Skeletal muscle satellite cell (primary cell): ENCODE measurements around the gene PTTG1.

Experiments used
- H3K27me3 ChIP-seq: 2 replicates; pipeline ENCODE4 v1.7.0; 2013; ENCODE audit warnings: low read length; ENCODE audit not compliant: control insufficient read depth, insufficient read depth
- H3K36me3 ChIP-seq: 2 replicates; pipeline ENCODE4 v1.7.0; 2013; ENCODE audit warnings: mild to moderate bottlenecking, control low read depth, low read length; ENCODE audit not compliant: insufficient read depth
- H3K4me1 ChIP-seq: 2 replicates; pipeline ENCODE4 v1.7.0; 2013; ENCODE audit warnings: low read length; ENCODE audit not compliant: control insufficient read depth, insufficient read depth
- H3K4me2 ChIP-seq: 2 replicates; pipeline ENCODE4 v1.7.0; 2013; ENCODE audit warnings: mild to moderate bottlenecking, low read length
- H3K4me3 ChIP-seq: 2 replicates; pipeline ENCODE4 v1.7.0; 2013; ENCODE audit warnings: low read length
- H3K9ac ChIP-seq: 2 replicates; pipeline ENCODE4 v1.7.0; 2013; ENCODE audit warnings: mild to moderate bottlenecking, low read depth, low read length, moderate library complexity
- H3K9me3 ChIP-seq: replicated peaks from 2 replicates; pipeline ENCODE4 v1.7.0; 2013; ENCODE audit warnings: mild to moderate bottlenecking, control low read depth, low read length

The PTTG1 gene

DNA sequence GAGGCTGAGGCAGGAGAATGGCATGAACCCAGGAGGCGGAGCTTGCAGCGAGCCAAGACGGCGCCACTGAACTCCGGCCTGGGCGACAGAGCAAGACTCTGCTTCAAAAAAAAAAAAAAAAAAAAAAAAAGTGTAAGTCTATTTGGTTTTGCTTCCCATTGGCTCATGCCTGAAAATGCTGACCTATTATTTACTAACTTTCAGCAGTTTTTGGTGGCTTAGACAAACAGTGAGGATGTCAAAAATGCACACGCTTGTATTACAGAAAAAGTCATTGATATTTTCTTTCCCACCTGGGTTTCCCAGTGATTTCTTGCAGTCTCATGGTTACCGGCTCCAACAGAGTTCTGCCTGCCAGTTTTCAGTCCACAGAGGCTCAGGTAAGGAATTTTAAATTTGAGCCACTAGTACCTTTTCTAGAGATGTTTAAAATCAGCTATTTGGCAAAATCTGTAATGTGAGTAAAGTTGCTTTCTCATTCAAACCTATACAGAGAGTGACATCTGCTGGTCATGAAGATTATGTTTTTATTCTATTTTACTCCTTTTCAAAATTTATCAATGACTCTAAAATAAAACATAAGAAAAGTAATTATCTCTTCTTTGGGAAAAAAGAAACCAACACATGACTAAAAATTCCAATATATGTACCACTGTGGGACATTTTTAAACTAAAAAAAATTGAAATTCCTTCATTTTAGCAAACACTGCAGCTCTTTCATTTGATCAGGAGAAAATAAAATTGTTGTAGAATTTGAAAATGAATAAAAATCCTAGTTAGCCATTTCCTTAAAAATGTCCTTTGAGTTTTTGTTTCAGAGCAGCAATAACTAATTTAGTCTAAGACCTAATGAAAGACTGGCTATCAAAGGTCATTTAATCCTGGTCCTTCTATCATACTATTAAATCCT, 30.6 kb upstream of the PTTG1 start:
- Histone ChIP-seq H3K4me2 (no peak overlapping the region), H3K4me1 (no peaks in the 10 kb centered on the region), H3K36me3 (peaks cover 5% of the 10 kb centered on the region), H3K9ac (no peak overlapping the region), H3K27me3 (no peaks in the 10 kb centered on the region), H3K4me3 (no peak overlapping the region), H3K9me3 (peaks cover 5% of the 10 kb centered on the region)

DNA sequence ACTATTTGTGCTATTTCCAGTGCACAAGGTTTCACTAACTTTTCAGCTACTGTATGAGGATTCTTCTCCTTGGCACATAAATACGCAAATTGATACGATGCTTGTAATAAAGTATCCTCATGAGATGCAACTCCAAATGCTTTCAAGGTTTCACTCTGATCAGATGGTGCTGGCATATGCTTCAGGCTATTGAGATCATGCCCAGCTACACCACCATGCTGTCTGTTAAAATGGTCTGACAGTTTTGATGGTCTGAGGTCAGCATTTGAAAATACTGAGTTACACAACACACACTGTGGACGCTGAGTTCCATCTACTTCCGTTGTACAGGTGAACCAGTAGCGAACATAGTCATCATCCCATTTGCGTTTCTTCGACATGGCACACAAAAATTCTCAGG, 26.5 kb upstream of the PTTG1 start:
- Histone ChIP-seq H3K27me3 (no peaks in the 10 kb centered on the region), H3K4me3 (no peak overlapping the region), H3K4me1 (peaks cover 4% of the 10 kb centered on the region), H3K36me3 (peaks cover 5% of the 10 kb centered on the region), H3K9me3 (no peaks in the 10 kb centered on the region), H3K4me2 (no peak overlapping the region), H3K9ac (no peak overlapping the region)

DNA sequence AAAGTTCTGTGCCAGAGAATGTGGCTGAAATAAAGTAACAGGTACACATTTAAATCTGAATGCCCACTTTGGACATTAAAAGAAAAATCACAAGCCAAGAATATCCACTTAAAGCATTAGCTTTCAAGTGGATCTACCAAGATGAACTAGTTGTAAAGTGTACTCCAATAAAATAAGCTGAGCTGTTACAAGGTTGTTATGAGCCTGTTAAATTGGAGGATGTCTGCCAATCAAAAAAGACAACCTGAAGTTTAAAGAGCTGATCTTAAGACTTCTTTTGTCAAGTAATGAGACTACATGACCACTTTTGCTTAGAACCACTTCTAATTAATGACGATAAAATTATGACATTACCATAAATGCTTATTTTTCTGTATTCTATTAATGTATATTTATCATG, 24.2 kb upstream of the PTTG1 start:
- Histone ChIP-seq H3K4me3 (no peak overlapping the region), H3K9me3 (no peaks in the 10 kb centered on the region), H3K27me3 (no peaks in the 10 kb centered on the region), H3K36me3 (peaks cover 9% of the 10 kb centered on the region), H3K4me2 (no peak overlapping the region), H3K9ac (no peak overlapping the region), H3K4me1 (peaks cover 8% of the 10 kb centered on the region)

DNA sequence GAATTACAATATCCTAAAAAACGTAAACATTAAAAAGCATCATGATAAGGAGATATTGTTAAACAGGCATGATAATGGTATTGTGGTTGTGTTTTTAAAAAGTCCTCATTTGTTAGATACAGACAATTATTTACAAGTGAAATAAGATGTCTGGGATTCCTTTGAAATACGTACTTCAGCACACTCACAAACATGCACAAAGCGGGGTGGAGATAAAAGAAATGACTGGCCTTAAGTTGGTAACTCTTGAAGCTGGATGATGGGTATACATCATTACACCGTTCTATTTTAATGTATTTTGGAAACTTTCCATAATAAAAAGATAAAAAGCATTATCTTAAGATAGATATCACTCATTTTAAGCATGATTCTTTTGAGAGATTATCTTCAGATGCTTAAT, 22.8 kb upstream of the PTTG1 start:
- Histone ChIP-seq H3K4me2 (peak overlapping the region; percentile 94), H3K9ac (peak overlapping the region; percentile 98), H3K4me1 (peaks cover 8% of the 10 kb centered on the region), H3K36me3 (peaks cover 19% of the 10 kb centered on the region), H3K9me3 (no peaks in the 10 kb centered on the region), H3K4me3 (peak overlapping the region; percentile 85), H3K27me3 (no peaks in the 10 kb centered on the region)

DNA sequence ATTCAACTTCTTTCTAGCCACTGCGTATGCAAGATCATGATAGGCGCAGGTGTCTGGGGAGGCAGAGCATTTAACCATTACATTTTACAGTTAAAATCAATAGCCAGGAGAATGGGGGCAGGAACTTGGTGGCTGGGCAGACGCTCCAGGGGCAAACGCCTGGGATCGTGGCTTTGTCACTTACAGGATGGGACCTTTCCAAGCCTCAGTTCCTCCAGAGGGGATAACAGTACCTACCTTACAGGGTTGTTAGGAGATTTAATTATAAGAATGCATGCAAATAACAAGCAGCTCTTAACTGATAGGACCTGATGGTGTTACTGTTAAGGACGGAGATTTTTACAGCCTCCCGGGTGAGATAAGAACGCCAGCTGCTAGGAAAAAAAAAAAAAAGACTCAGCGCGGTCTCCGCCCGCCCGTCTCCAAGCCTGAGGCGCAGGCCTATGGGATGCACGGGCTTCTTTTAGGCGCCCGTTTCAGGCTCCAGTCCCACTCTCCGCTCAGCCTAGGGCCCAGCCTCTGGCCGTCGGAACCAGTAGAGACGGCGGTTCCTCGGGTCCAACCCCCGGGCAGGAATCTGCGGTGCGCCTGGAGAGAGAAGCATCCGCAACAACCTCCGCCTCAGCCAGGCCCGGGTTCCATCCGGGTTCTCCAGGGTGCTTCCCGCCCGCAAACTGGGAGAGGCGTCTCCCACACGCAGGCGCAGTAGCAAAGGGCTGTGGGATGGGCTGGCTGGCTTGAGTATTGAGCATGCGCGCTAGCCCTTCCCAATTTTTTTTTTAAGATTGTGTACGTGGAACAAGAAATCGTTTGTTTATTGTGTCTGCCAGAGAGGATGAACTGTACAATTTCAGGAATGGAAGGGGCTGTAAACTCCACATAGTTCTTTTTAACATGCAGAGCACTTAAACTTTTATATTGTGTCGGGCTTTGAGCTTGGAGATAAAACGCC, 22.0 kb upstream of the PTTG1 start, which contains the start of gene FAM200C:
Gene FAM200C, minus strand, starts transcription at position 653 of the 952 bp plus-strand sequence. CDS start 4,564 bp downstream, outside the sequence.
- Histone ChIP-seq H3K4me2 (peak within 1 kb of the TSS; percentile 94), H3K4me3 (peak within 1 kb of the TSS; percentile 85), H3K36me3 (peaks cover 26% of the 10 kb centered on the region), H3K27me3 (no peaks in the 10 kb centered on the region), H3K4me1 (peaks cover 8% of the 10 kb centered on the region), H3K9me3 (no peaks in the 10 kb centered on the region), H3K9ac (peak within 1 kb of the TSS; percentile 98)

DNA sequence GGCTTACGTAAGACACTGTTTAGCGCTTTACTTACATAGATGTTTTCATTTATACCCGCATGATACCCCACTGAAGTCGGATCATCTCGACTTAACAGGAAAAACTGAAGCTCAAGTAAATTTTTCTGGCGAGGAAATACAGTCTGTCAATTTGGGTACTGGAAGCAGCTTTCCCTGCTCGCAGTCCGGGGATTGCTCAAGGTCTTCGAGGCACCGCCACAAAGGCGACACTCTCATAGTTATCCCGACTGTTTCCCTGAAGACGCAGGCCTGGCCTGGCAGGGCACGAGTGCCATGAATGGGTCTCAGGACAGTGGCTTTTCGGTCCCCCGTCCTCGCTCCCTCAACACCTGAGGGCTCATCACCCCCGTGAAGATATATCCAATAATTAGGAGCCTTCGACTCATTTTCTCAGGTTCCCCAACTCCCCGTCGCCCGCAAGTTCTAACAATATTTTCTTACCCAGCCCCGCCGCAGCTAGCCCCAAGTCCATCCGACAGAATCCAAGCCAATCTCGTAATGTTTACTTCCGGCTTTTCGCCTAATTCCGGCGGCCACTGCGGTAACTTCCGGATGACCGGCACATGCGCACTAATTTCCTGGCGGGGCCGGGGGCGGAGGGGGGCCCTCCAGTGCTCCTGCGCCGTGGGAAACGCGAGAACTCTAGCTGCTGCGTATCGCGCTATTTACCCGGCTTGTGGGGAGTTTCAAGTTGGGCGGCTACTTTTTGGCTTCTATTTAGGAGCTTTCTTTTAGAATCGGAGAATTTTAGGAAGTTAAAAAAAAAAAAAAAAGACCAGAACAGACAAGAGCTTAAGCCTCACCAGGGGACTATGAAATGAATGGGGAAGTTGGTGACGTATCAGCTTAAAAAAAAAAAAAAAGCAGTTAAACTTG, 2.8 kb upstream of the PTTG1 start, which contains the start of gene SLU7:
Gene SLU7, minus strand, starts transcription at position 521 of the 897 bp plus-strand sequence. CDS start 3,787 bp downstream, outside the sequence.
- Histone ChIP-seq H3K4me2 (peak within 1 kb of the TSS; percentile 85), H3K4me3 (peak within 1 kb of the TSS; percentile 82), H3K27me3 (no peaks in the 10 kb centered on the region), H3K4me1 (peaks cover 27% of the 10 kb centered on the region), H3K9ac (peak within 1 kb of the TSS; percentile 91), H3K9me3 (no peaks in the 10 kb centered on the region), H3K36me3 (peaks cover 9% of the 10 kb centered on the region)

DNA sequence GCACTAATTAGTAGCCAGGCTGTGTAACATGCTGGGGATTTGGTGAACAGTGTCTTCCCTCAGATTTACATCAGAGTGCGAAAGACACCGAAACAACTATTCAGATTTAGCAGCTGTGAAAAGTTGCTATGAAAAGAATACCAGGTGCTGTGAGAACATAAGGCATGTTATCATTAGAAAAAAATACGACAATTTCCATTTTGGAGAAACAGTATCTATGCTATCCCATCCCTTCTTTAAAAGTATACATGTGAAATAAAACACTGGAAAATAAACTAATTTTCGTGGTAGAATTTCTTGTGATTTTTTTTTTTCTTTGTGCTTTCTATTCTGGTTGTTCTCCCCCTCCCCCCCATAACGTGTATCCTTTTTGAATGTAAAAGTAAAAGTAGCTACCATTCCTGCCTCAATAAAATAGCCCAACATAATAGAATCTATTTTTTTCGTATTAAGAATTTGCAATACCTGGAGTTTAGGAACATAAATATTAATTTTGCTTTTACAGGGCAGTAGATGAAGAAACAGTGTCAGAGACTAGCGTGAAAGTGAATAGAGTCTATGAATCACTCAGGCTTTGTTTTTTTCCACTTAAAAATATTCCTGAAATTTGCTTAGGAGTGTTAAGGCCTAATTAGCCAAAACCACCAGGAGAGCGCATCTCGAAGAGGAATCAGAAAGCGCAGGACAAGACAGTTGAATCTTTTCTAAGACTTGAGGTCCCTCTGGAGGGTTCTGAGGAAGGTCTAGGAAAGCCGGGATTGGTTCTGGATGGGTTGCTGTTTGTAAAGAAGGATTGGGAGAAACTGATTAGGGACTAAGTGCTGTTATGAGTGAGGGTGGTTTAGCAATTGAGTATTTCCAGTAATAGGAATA, 2.0 kb upstream of the PTTG1 start:
- Histone ChIP-seq H3K4me3 (peak overlapping the region; percentile 82), H3K9ac (peak overlapping the region; percentile 91), H3K36me3 (peaks cover 2% of the 10 kb centered on the region), H3K9me3 (no peaks in the 10 kb centered on the region), H3K4me1 (peaks cover 36% of the 10 kb centered on the region), H3K4me2 (peak overlapping the region; percentile 85), H3K27me3 (no peaks in the 10 kb centered on the region)

DNA sequence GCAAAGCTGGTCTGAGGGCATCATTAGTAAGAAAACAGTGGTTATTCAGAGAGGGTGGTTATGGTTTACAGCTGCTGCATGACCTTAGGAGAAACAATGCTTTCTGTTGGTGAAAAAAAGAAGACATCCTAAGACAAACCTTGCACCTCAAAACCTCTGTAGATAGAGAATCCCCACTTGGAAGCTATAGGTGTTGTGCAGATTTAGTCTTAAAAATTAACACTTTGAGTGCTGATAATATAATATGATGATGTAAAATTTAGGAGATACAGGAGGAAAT, 1.4 kb upstream of the PTTG1 start:
- Histone ChIP-seq H3K4me3 (no peak overlapping the region), H3K4me1 (peaks cover 42% of the 10 kb centered on the region), H3K4me2 (no peak overlapping the region), H3K9me3 (no peaks in the 10 kb centered on the region), H3K36me3 (no peaks in the 10 kb centered on the region), H3K27me3 (no peaks in the 10 kb centered on the region), H3K9ac (no peak overlapping the region)

DNA sequence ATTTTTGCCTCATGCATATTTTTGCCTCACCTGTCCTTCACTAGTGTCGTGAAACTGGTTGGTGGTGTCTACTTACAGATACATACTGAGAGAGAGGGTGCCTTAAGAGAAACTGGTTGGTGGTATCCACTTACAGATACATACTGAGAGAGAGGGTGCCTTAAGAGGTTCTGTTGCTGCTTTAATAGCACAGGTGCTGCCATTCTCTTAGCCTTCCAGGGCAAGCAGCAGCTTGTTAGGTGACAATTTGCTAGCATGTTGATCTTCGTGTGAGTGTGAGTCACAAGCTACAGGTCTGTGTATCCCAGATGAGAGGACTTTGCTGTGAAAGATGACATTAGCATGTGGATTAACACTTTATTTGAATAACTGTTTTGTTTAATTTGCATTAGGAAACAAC, 1.4 kb downstream of the PTTG1 start:
- Histone ChIP-seq H3K9ac (no peak overlapping the region), H3K9me3 (no peaks in the 10 kb centered on the region), H3K27me3 (no peaks in the 10 kb centered on the region), H3K4me1 (peaks cover 35% of the 10 kb centered on the region), H3K4me3 (peak overlapping the region; percentile 79), H3K36me3 (peaks cover 6% of the 10 kb centered on the region), H3K4me2 (peak overlapping the region; percentile 81)

DNA sequence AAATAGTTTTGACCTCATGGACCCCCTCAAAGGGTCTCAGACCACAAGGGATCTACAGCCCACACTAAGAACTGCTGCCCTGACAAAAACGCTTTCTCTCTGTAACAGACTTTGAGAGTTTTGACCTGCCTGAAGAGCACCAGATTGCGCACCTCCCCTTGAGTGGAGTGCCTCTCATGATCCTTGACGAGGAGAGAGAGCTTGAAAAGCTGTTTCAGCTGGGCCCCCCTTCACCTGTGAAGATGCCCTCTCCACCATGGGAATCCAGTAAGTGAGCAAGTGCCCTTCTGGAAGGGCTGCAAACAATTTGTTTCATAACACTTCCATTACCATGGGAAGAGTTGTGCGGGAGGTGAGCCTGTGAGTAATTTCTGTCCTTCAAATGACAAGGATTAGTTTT, 6.0 kb downstream of the PTTG1 start:
- peaks cover 23% of the 10 kb centered on the region for H3K36me3 ChIP-seq
- no peak overlapping the region for H3K4me2 ChIP-seq

More for the DNA sequence above, 6.0 kb downstream of the PTTG1 start:
- H3K9me3 ChIP-seq = no peaks in the 10 kb centered on the region
- no peak overlapping the region for H3K4me3 ChIP-seq
- no peak overlapping the region for H3K9ac ChIP-seq
- peaks cover 26% of the 10 kb centered on the region for H3K4me1 ChIP-seq
- H3K27me3 ChIP-seq = no peaks in the 10 kb centered on the region
